IMR-90 (cell line): ENCODE results near the gene CELSR1.

Experiments
- CEBPB ChIP-seq: IDR thresholded peaks from 2 replicates; pipeline ENCODE4 v1.6.1; 2012; ENCODE audit warnings: low read depth, low read length, improper control_type of control experiment
- MAFK ChIP-seq: IDR thresholded peaks from 2 replicates; pipeline ENCODE4 v1.6.1; 2012; ENCODE audit warnings: low read depth, low read length, improper control_type of control experiment
- MXI1 ChIP-seq: IDR thresholded peaks from 2 replicates; pipeline ENCODE4 v1.6.1; 2012; ENCODE audit warnings: low read depth, mild to moderate bottlenecking, low read length, moderate library complexity, borderline replicate concordance
- NFE2L2 ChIP-seq: fragments of 150-350 bp; IDR thresholded peaks from 2 replicates; pipeline ENCODE4 v1.6.1; 2016; ENCODE audit warnings: low read depth, mild to moderate bottlenecking, low read length
- POLR2A ChIP-seq: IDR thresholded peaks from 2 replicates; pipeline ENCODE4 v1.6.1; 2012; ENCODE audit warnings: mild to moderate bottlenecking, low read depth, low read length
- RAD21 ChIP-seq: IDR thresholded peaks from 2 replicates; pipeline ENCODE4 v1.6.1; 2012; ENCODE audit warnings: low read length, improper control_type of control experiment
- RCOR1 ChIP-seq: IDR thresholded peaks from 2 replicates; pipeline ENCODE4 v1.6.1; 2012; ENCODE audit warnings: mild to moderate bottlenecking, low read length, improper control_type of control experiment; ENCODE audit not compliant: insufficient replicate concordance
- RFX5 ChIP-seq: IDR thresholded peaks from 2 replicates; pipeline ENCODE4 v1.8.0; 2012; ENCODE audit warnings: low read depth, mild to moderate bottlenecking, low read length, moderate library complexity
- SMC3 ChIP-seq: fragments of 150-350 bp; IDR thresholded peaks from 2 replicates; pipeline ENCODE4 v1.6.1; 2016; ENCODE audit warnings: low read depth, mild to moderate bottlenecking, antibody characterized with exemption, low read length, moderate library complexity
- TF ChIP-seq, protein P1 (sequence below): conservative IDR thresholded peaks from 2 replicates; pipeline ENCODE4 v1.5.1; 2012; ENCODE audit warnings: mild to moderate bottlenecking, low read depth, low read length, improper control_type of control experiment
- TF ChIP-seq, protein P2 (sequence below): fragments of 150-350 bp; IDR thresholded peaks from 2 replicates; pipeline ENCODE4 v1.6.1; 2016; ENCODE audit warnings: low read depth, mild to moderate bottlenecking, low read length, moderate library complexity, borderline replicate concordance
- TF ChIP-seq, protein P3 (sequence below): fragments of 150-350 bp; IDR thresholded peaks from 2 replicates; pipeline ENCODE4 v1.6.1; 2017; ENCODE audit warnings: mild to moderate bottlenecking, antibody characterized with exemption, low read length, low read depth

DNA sequence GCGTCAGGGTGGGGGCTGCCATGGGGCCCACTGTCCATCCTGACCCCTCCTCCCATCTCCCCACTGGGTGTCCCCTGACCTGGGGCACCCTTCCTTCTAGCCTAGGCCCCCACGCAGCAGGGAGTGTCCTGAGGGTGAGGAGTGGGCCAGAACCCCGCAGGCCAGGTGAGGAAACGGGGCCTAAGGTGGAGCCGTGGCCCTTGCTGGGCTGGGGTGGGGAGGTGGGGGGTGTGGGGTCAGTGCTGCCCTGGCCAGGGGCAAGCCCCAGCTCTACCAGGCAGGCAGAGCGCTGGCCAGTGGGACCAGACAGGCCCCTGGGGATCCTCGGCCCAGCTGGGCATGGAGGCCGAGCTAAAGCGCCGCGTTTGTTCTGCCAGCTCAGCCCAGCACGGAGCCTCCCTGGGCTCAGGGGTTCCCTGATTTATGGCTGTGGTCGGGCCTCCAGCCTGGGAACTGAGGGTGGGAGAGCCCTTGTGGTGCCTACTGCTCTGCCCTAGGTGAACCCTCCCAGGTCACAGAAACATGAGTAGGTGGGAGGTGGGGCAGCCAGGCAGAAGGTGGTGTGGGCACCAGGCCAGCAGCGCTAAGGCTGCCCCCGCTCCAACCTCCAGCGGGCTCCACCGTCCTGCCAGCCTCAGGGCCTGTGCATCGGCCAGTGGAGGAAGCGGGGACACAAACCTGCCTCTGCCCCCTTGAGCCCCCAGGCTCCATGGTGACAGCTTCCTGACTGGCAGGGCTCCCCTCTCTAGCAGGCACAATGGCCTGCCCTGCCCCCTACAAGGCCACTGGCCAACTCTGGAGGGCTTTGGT is 179.5 kb downstream of the CELSR1 start:
- TF ChIP-seq SMC3, result no peak
- TF ChIP-seq, protein P1, sequence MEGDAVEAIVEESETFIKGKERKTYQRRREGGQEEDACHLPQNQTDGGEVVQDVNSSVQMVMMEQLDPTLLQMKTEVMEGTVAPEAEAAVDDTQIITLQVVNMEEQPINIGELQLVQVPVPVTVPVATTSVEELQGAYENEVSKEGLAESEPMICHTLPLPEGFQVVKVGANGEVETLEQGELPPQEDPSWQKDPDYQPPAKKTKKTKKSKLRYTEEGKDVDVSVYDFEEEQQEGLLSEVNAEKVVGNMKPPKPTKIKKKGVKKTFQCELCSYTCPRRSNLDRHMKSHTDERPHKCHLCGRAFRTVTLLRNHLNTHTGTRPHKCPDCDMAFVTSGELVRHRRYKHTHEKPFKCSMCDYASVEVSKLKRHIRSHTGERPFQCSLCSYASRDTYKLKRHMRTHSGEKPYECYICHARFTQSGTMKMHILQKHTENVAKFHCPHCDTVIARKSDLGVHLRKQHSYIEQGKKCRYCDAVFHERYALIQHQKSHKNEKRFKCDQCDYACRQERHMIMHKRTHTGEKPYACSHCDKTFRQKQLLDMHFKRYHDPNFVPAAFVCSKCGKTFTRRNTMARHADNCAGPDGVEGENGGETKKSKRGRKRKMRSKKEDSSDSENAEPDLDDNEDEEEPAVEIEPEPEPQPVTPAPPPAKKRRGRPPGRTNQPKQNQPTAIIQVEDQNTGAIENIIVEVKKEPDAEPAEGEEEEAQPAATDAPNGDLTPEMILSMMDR, result no peak
- no peak for TF ChIP-seq POLR2A
- TF ChIP-seq RFX5, result no peak
- TF ChIP-seq, protein P2, sequence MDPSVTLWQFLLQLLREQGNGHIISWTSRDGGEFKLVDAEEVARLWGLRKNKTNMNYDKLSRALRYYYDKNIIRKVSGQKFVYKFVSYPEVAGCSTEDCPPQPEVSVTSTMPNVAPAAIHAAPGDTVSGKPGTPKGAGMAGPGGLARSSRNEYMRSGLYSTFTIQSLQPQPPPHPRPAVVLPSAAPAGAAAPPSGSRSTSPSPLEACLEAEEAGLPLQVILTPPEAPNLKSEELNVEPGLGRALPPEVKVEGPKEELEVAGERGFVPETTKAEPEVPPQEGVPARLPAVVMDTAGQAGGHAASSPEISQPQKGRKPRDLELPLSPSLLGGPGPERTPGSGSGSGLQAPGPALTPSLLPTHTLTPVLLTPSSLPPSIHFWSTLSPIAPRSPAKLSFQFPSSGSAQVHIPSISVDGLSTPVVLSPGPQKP, result no peak
- TF ChIP-seq MXI1, result no peak
- TF ChIP-seq, protein P3, sequence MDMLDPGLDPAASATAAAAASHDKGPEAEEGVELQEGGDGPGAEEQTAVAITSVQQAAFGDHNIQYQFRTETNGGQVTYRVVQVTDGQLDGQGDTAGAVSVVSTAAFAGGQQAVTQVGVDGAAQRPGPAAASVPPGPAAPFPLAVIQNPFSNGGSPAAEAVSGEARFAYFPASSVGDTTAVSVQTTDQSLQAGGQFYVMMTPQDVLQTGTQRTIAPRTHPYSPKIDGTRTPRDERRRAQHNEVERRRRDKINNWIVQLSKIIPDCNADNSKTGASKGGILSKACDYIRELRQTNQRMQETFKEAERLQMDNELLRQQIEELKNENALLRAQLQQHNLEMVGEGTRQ, result no peak
- TF ChIP-seq MAFK, result no peak
- TF ChIP-seq RCOR1, result no peak
- no peak for TF ChIP-seq NFE2L2
- TF ChIP-seq CEBPB, result no peak
- no peak for TF ChIP-seq RAD21
